Neural crest cell (in vitro differentiated cells): ENCODE results near the gene BRIP1. TPM values are rescaled to one million over a fixed set of nuclear protein-coding genes. Genes with fewer than 3 reads are reported as not detected.
A peak's percentile ranks its signal among the peaks of the same experiment; 100 is the strongest.

ENCODE experiments used
- DNase-seq: peaks from one replicate; pipeline ENCODE4 v3.0.0; 2021; ENCODE audit warnings: low read depth, mixed read lengths, low spot score
- H3K27ac Mint-ChIP-seq: one replicate; pipeline ENCODE4 v1.8.0; 2021; ENCODE audit warnings: mild to moderate bottlenecking, mixed read lengths; ENCODE audit not compliant: unreplicated experiment
- H3K27me3 Mint-ChIP-seq: 2 replicates; pipeline ENCODE4 v1.8.0; 2021; ENCODE audit warnings: low read depth, mild to moderate bottlenecking, mixed read lengths
- H3K36me3 Mint-ChIP-seq: 2 replicates; pipeline ENCODE4 v1.8.0; 2021; ENCODE audit warnings: low read depth, mild to moderate bottlenecking, mixed read lengths
- H3K4me1 Mint-ChIP-seq: 2 replicates; pipeline ENCODE4 v1.8.0; 2021; ENCODE audit warnings: mixed read lengths
- H3K4me3 Mint-ChIP-seq: one replicate; pipeline ENCODE4 v1.8.0; 2021; ENCODE audit warnings: mild to moderate bottlenecking, mixed read lengths
- H3K9me3 Mint-ChIP-seq: 2 replicates; pipeline ENCODE4 v1.8.0; 2021; ENCODE audit warnings: mixed read lengths
- total RNA-seq: library from RNA; stranded (reverse); gene quantifications from 2 replicates; pipeline ENCODE4 v1.2.1, GENCODE V29; 2021
- TF ChIP-seq, protein P1 (sequence below): fragments of 200-600 bp; sonication (generic); conservative IDR thresholded peaks from 2 replicates; pipeline ENCODE4 v1.5.0; 2021; ENCODE audit warnings: antibody characterized with exemption, mild to moderate bottlenecking

The BRIP1 gene
- total RNA-seq, 1 donor from 2014 or later = 31.4 TPM

GRCh38 chr17:61766520-61766919, 96.8 kb downstream of the BRIP1 start:
- Mint-ChIP-seq H3K9me3 (peaks cover 21% of the 10 kb centered on the region), H3K4me1 (no peaks in the 10 kb centered on the region), H3K27ac (no peak overlapping the region), H3K36me3 (peaks cover 56% of the 10 kb centered on the region), H3K27me3 (no peaks in the 10 kb centered on the region), H3K4me3 (no peak overlapping the region)
- DNase-seq = no peak
- TF ChIP-seq, protein P1, sequence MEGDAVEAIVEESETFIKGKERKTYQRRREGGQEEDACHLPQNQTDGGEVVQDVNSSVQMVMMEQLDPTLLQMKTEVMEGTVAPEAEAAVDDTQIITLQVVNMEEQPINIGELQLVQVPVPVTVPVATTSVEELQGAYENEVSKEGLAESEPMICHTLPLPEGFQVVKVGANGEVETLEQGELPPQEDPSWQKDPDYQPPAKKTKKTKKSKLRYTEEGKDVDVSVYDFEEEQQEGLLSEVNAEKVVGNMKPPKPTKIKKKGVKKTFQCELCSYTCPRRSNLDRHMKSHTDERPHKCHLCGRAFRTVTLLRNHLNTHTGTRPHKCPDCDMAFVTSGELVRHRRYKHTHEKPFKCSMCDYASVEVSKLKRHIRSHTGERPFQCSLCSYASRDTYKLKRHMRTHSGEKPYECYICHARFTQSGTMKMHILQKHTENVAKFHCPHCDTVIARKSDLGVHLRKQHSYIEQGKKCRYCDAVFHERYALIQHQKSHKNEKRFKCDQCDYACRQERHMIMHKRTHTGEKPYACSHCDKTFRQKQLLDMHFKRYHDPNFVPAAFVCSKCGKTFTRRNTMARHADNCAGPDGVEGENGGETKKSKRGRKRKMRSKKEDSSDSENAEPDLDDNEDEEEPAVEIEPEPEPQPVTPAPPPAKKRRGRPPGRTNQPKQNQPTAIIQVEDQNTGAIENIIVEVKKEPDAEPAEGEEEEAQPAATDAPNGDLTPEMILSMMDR = peak; percentile 14

DNA sequence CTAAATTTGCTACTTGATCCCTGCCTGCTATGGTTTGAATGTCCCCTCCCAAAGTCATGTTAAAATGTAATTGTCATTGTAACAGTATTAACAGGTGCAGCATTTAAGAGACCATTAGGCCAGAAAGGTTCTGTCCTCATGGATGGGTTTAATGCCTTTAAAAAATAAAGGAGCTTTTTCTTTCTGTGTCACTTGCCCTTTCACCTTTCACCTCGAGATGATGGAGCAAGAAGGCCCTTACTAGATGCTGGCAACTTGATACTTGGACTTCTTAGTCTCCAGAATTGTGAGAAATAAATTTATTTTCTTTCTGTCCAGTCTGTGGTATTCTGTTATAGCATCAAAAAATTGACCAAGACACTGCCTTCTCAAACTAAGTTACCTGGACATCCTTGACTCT, 98.5 kb downstream of the BRIP1 start:
- Mint-ChIP-seq H3K9me3 (peaks cover 17% of the 10 kb centered on the region), H3K36me3 (peaks cover 60% of the 10 kb centered on the region), H3K27me3 (no peaks in the 10 kb centered on the region), H3K27ac (no peak overlapping the region), H3K4me1 (no peaks in the 10 kb centered on the region), H3K4me3 (no peak overlapping the region)
- DNase-seq = no peak
- TF ChIP-seq, protein P1 = no peak

- Mint-ChIP-seq H3K4me3 (no peak overlapping the region), H3K9me3 (peaks cover 17% of the 10 kb centered on the region), H3K27ac (no peak overlapping the region), H3K4me1 (no peaks in the 10 kb centered on the region), H3K36me3 (peaks cover 52% of the 10 kb centered on the region), H3K27me3 (no peaks in the 10 kb centered on the region)
- no peak for DNase-seq
- TF ChIP-seq, protein P1 = no peak
Measured at GRCh38 chr17:61761827-61762226, 101.5 kb downstream of the BRIP1 start.

- Mint-ChIP-seq H3K4me3 (no peak overlapping the region), H3K27me3 (no peaks in the 10 kb centered on the region), H3K4me1 (no peaks in the 10 kb centered on the region), H3K9me3 (peaks cover 17% of the 10 kb centered on the region), H3K27ac (no peak overlapping the region), H3K36me3 (peaks cover 55% of the 10 kb centered on the region)
- no peak for DNase-seq
- TF ChIP-seq, protein P1 = no peak
Measured at GRCh38 chr17:61759362-61759761, 104.0 kb downstream of the BRIP1 start.

DNA sequence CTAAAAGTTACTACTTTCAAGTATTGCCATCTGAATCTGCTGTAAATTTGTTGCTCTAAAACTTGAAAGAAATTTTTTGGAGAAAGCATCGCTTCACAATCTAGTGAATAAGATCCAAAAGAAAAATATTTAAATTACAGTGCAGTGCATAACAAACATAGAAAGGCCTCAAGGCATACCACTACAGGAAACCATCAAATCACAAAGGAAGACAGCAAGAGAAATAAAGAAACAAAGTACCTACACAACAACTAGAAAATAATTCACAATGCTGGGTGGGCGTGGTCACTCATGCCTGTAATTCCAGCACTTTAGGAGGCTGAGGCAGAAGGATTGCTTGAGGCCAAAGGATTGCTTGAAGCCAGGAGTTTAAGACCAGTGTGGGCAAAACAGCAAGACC, 104.9 kb downstream of the BRIP1 start:
- Mint-ChIP-seq H3K27me3 (no peaks in the 10 kb centered on the region), H3K4me1 (no peaks in the 10 kb centered on the region), H3K4me3 (no peak overlapping the region), H3K9me3 (peaks cover 16% of the 10 kb centered on the region), H3K36me3 (peaks cover 56% of the 10 kb centered on the region), H3K27ac (no peak overlapping the region)
- TF ChIP-seq, protein P1 = no peak
- no peak for DNase-seq

DNA sequence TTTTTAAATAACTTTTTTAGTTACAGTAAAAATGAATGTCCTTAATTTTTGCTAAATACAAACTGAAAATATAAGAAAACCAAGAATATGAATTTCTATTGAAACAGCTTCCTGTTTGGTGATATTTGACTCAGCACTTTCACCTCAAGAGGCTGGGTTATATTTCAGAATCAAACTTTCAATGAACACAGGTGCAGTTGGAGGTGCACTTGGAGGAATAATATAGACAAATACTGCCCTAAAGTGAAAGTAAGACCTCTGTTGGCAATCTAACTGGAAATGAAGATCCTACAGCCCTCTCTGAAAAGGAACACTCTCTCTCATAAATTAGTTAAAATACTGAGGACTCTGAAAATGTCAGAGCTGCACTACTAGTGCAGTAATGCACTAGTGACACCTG, 106.2 kb downstream of the BRIP1 start:
- no peak for DNase-seq
- TF ChIP-seq, protein P1 = no peak
- Mint-ChIP-seq H3K27ac (no peak overlapping the region), H3K4me3 (no peak overlapping the region), H3K36me3 (peaks cover 43% of the 10 kb centered on the region), H3K4me1 (no peaks in the 10 kb centered on the region), H3K27me3 (no peaks in the 10 kb centered on the region), H3K9me3 (peaks cover 4% of the 10 kb centered on the region)
